Hepatocyte (in vitro differentiated cells): ENCODE results near the gene PKNOX2. TPM values are rescaled to one million over a fixed set of nuclear protein-coding genes. Genes with fewer than 3 reads are reported as not detected.
A peak's percentile ranks its signal among the peaks of the same experiment; 100 is the strongest.

Experiments
- DNase-seq: peaks from one replicate; pipeline ENCODE4 v3.0.0-alpha.2; 2016; ENCODE audit warnings: low spot score
- H2AFZ ChIP-seq: fragments of 200-600 bp; sonication (generic); 2 replicates; pipeline ENCODE4 v1.6.0; 2016; ENCODE audit warnings: antibody characterized with exemption, mild to moderate bottlenecking
- H3K27ac ChIP-seq: fragments of 200-600 bp; sonication (generic); 2 replicates; pipeline ENCODE4 v1.5.1; 2016; ENCODE audit warnings: mild to moderate bottlenecking
- H3K27me3 ChIP-seq: fragments of 200-600 bp; sonication (generic); 2 replicates; pipeline ENCODE4 v1.6.1; 2016
- H3K36me3 ChIP-seq: fragments of 200-600 bp; sonication (generic); replicated peaks from 2 replicates; pipeline ENCODE4 v1.5.1; 2016; ENCODE audit warnings: low read depth; ENCODE audit not compliant: insufficient read depth
- H3K4me1 ChIP-seq: fragments of 200-600 bp; sonication (generic); 2 replicates; pipeline ENCODE4 v1.5.1; 2016; ENCODE audit warnings: mild to moderate bottlenecking, moderate library complexity; ENCODE audit not compliant: insufficient read depth
- H3K4me2 ChIP-seq: fragments of 200-600 bp; sonication (generic); 2 replicates; pipeline ENCODE4 v1.6.0; 2016
- H3K4me3 ChIP-seq: fragments of 200-600 bp; sonication (generic); 2 replicates; pipeline ENCODE4 v1.5.1; 2016; ENCODE audit warnings: mild to moderate bottlenecking
- H3K79me2 ChIP-seq: fragments of 200-600 bp; sonication (generic); 2 replicates; pipeline ENCODE4 v1.6.0; 2017; ENCODE audit warnings: mild to moderate bottlenecking
- H3K9me2 ChIP-seq: fragments of 200-600 bp; sonication (generic); replicated peaks from 2 replicates; pipeline ENCODE4 v1.6.0; 2017; ENCODE audit warnings: mild to moderate bottlenecking; ENCODE audit not compliant: insufficient read depth
- H3K9me3 ChIP-seq: fragments of 200-600 bp; sonication (generic); 2 replicates; pipeline ENCODE4 v1.5.1; 2016; ENCODE audit warnings: low read depth, mild to moderate bottlenecking
- H4K20me1 ChIP-seq: fragments of 200-600 bp; sonication (generic); 2 replicates; pipeline ENCODE4 v1.6.0; 2016; ENCODE audit warnings: mild to moderate bottlenecking; ENCODE audit not compliant: insufficient read depth, poor library complexity, severe bottlenecking
- CTCF ChIP-seq: fragments of 200-600 bp; sonication (generic); IDR thresholded peaks from 2 replicates; pipeline ENCODE4 v1.5.1; 2016; ENCODE audit warnings: antibody characterized with exemption, mild to moderate bottlenecking; ENCODE audit not compliant: poor library complexity
- EZH2 ChIP-seq: fragments of 200-600 bp; sonication (generic); IDR thresholded peaks from 2 replicates; pipeline ENCODE4 v1.6.1; 2016; ENCODE audit warnings: antibody characterized with exemption, mild to moderate bottlenecking, borderline replicate concordance
- EZH2phosphoT487 ChIP-seq: fragments of 200-600 bp; sonication (generic); IDR thresholded peaks from one replicate; pipeline ENCODE4 v1.6.1; 2018; ENCODE audit warnings: antibody characterized with exemption, mild to moderate bottlenecking, low read depth, moderate library complexity; ENCODE audit not compliant: unreplicated experiment, severe bottlenecking
- WGBS: methylation state at CpG from one replicate; pipeline ENCODE4 v1.1.6; 2016; ENCODE audit warnings: low lambda C conversion rate; ENCODE audit errors: missing lambda C conversion rate; 5-methylcytosine and 5-hydroxymethylcytosine counted together
- polyA plus RNA-seq: library from polyadenylated mRNA; unstranded; fragments of >200 nt; fragmentation: Nextera tagmentation; extraction: Ambion mirVana; gene quantifications from 2 replicates; pipeline ENCODE4 v1.2.1, GENCODE V29; 2016
- total RNA-seq: library from RNA; depleted of rRNA; stranded (reverse); fragments of >200 nt; gene quantifications from 2 replicates; pipeline ENCODE4 v1.2.3, GENCODE V29; 2014

PKNOX2 gene
- total and polyA plus RNA-seq, 2 experiments from 2014 or later = 3.0 to 3.1 TPM

GRCh38 chr11:125192183-125192582 lies 27.6 kb downstream of the PKNOX2 start:
- Histone ChIP-seq H3K4me2 (no peak overlapping the region), H3K79me2 (no peaks in the 10 kb centered on the region), H2AFZ (no peak overlapping the region), H3K27me3 (no peaks in the 10 kb centered on the region), H4K20me1 (no peaks in the 10 kb centered on the region), H3K4me3 (no peak overlapping the region), H3K9me3 (no peaks in the 10 kb centered on the region), H3K36me3 (no peaks in the 10 kb centered on the region), H3K9me2 (no peaks in the 10 kb centered on the region), H3K4me1 (peaks cover 4% of the 10 kb centered on the region), H3K27ac (no peak overlapping the region)
- 23% methylated on average over 9 of the region's 9 CpGs for WGBS
- DNase-seq = no peak
- no peak for TF ChIP-seq CTCF
- no peak for TF ChIP-seq EZH2phosphoT487
- no peak for TF ChIP-seq EZH2

GRCh38 chr11:125192717-125193415 lies 28.3 kb downstream of the PKNOX2 start:
- Histone ChIP-seq H2AFZ (no peak overlapping the region), H3K4me1 (peaks cover 4% of the 10 kb centered on the region), H3K9me2 (no peaks in the 10 kb centered on the region), H3K79me2 (no peaks in the 10 kb centered on the region), H3K27ac (no peak overlapping the region), H3K36me3 (no peaks in the 10 kb centered on the region), H3K27me3 (no peaks in the 10 kb centered on the region), H3K9me3 (no peaks in the 10 kb centered on the region), H4K20me1 (no peaks in the 10 kb centered on the region), H3K4me2 (peak overlapping the region; percentile 2), H3K4me3 (no peak overlapping the region)
- no peak for DNase-seq
- 64% methylated on average over 11 of the region's 11 CpGs for WGBS
- TF ChIP-seq EZH2phosphoT487 (no peak), EZH2 (no peak), CTCF (no peak)

GRCh38 chr11:125193416-125193726 lies 28.8 kb downstream of the PKNOX2 start:
- Histone ChIP-seq H3K9me2 (no peaks in the 10 kb centered on the region), H3K9me3 (no peaks in the 10 kb centered on the region), H4K20me1 (no peaks in the 10 kb centered on the region), H3K4me2 (peak overlapping the region; percentile 2), H3K79me2 (no peaks in the 10 kb centered on the region), H3K36me3 (no peaks in the 10 kb centered on the region), H2AFZ (no peak overlapping the region), H3K27me3 (no peaks in the 10 kb centered on the region), H3K4me1 (peaks cover 4% of the 10 kb centered on the region), H3K27ac (no peak overlapping the region), H3K4me3 (no peak overlapping the region)
- DNase-seq = no peak
- 76% methylated on average over 4 of the region's 4 CpGs for WGBS
- TF ChIP-seq EZH2 (no peak), CTCF (no peak), EZH2phosphoT487 (no peak)

GRCh38 chr11:125193841-125194240 lies 29.3 kb downstream of the PKNOX2 start:
- Histone ChIP-seq H3K27me3 (no peaks in the 10 kb centered on the region), H3K4me2 (no peak overlapping the region), H3K36me3 (no peaks in the 10 kb centered on the region), H3K9me2 (no peaks in the 10 kb centered on the region), H2AFZ (no peak overlapping the region), H4K20me1 (no peaks in the 10 kb centered on the region), H3K4me3 (no peak overlapping the region), H3K27ac (no peak overlapping the region), H3K4me1 (peaks cover 4% of the 10 kb centered on the region), H3K9me3 (no peaks in the 10 kb centered on the region), H3K79me2 (no peaks in the 10 kb centered on the region)
- WGBS = 94% methylated on average over 7 of the region's 7 CpGs
- no peak for DNase-seq
- TF ChIP-seq EZH2 (no peak), CTCF (no peak), EZH2phosphoT487 (no peak)
